H1 (cell line): Measurements from ENCODE around the gene HSD3B1. TPM values are rescaled to one million over a fixed set of nuclear protein-coding genes. Genes with fewer than 3 reads are reported as not detected.
A peak's percentile ranks its signal among the peaks of the same experiment; 100 is the strongest.

Source experiments
- ASH2L ChIP-seq: fragments of 200-600, 300-600 bp; sonication (generic); IDR thresholded peaks from one replicate; pipeline ENCODE4 v1.7.1; 2017; ENCODE audit warnings: low read length
- ATF3 ChIP-seq: IDR thresholded peaks from 2 replicates; pipeline ENCODE4 v1.6.1; 2011; ENCODE audit warnings: low read depth, mild to moderate bottlenecking, low read length; ENCODE audit not compliant: insufficient read depth
- POLR2A ChIP-seq, 2 experiments: IDR thresholded peaks; 1 replicate in 1 of 2; 2 replicates in 1 of 2; pipeline ENCODE4 v1.6.1; 2011; ENCODE audit warnings: low read depth in 2 of 2, low read length in 2 of 2, mild to moderate bottlenecking in 2 of 2; ENCODE audit errors: control extremely low read depth in 1 of 2
- TAF7 ChIP-seq: optimal IDR thresholded peaks from 2 replicates; pipeline ENCODE3; 2011; ENCODE audit warnings: low read depth, mild to moderate bottlenecking, inconsistent platforms, low read length, moderate library complexity, borderline replicate concordance
- polyA plus RNA-seq, 7 experiments: library from polyadenylated mRNA; depleted of rRNA in 3 of 7; stranded (reverse) in 5 of 7; unstranded in 2 of 7; fragments of >200 nt in 5 of 7; fragments of 200-250 nt in 2 of 7; gene quantifications; 1 replicate in 5 of 7; 2 replicates in 1 of 7; 4 replicates in 1 of 7; pipeline versions ENCODE4 v1.2.1 to v1.2.3, GENCODE V29; 2011 to 2013; ENCODE audit warnings: missing spikeins in 2 of 7, mixed read lengths in 2 of 7
- total RNA-seq: library from RNA; stranded (reverse); fragmentation: NEBNext Ultra II Directional; extraction: Animal tissue kit (Norgen Biotek cat#: 25700); gene quantifications from 2 replicates; pipeline ENCODE4 v1.2.1, GENCODE V29; 2021

HSD3B1 gene
- total and polyA plus RNA-seq, 2 of the 8 experiments (the other 6 are each of a cell fraction or from before 2014, with no cell fraction given) = not detected

GRCh38 chr1:119475866-119476439, 31.1 kb upstream of the HSD3B1 start (continued):
- TF ChIP-seq ASH2L = no peak
- 0 out of 2 replicates have a peak, but pooled peaks have one; percentile 23 for TF ChIP-seq ATF3
- TF ChIP-seq TAF7 = no peak
- no peak for TF ChIP-seq POLR2A (IDR thresholded peaks at IDR 0.05; ENCODE audit: control extremely low read depth in 1 of 2, low read depth in 2 of 2, low read length in 2 of 2)
